Measurements from ENCODE around the gene KLK10. TPM values are rescaled to one million over a fixed set of nuclear protein-coding genes. Genes with fewer than 3 reads are reported as not detected.
A peak's percentile ranks its signal among the peaks of the same experiment; 100 is the strongest.

The KLK10 gene
- total RNA-seq, 1 experiment from 2014 or later, result 33.6 TPM

- Histone ChIP-seq H3K4me3 (replicated peaks in 1 of 2; ENCODE audit: low read depth in 1 of 2, low read length in 2 of 2) (peak overlapping the region; percentile 60 to 73), H4K20me1 (ENCODE audit: insufficient read depth) (no peaks in the 10 kb centered on the region), H3K4me1 (ENCODE audit: control insufficient read depth in 1 of 2, insufficient read depth in 2 of 2, low read length in 2 of 2) (peaks cover 18 to 55% of the 10 kb centered on the region in 2 experiments), H3K9me3 (ENCODE audit: control insufficient read depth in 1 of 2, insufficient read depth in 1 of 2, low read depth in 1 of 2, low read length in 2 of 2) (no peaks in the 10 kb centered on the region), H3K27me3 (ENCODE audit: insufficient read depth, low read length) (no peaks in the 10 kb centered on the region), H3K36me3 (ENCODE audit: control insufficient read depth in 1 of 2, insufficient read depth in 2 of 2, low read length in 2 of 2) (no peaks in the 10 kb centered on the region), H3K9me2 (ENCODE audit: insufficient read depth) (no peaks in the 10 kb centered on the region), H3K9ac (ENCODE audit: low read length) (peak overlapping the region; percentile 74), H3K27ac (ENCODE audit: low read depth, low read length) (peak overlapping the region; percentile 79), H3K79me2 (ENCODE audit: insufficient read depth, low read length) (no peaks in the 10 kb centered on the region), H2AFZ (ENCODE audit: low read depth, low read length, poor library complexity, severe bottlenecking) (no peak overlapping the region), H3K4me2 (ENCODE audit: low read length) (peak overlapping the region; percentile 80)
- peak; percentile 49 for ATAC-seq
- intact Hi-C loops (cut with micrococcal nuclease), result no loop called here
- no peak for DNase-seq (ENCODE audit: low read depth, low spot score)
- CTCF ChIA-PET, result interaction anchor here (0.8 to 7.3 kb wide), 6 partner anchors 9 to 113 kb away, joined by 3 to 140 read pairs (median 34); partner anchors contain the start of gene KLK8
- BruUV-seq (replicated peaks), result TSS peak; percentile 54
- RAD21 ChIA-PET (ENCODE audit: low non-redundant PET in 1 of 2, low total read pairs in 2 of 2, uncharacterized antibody in 2 of 2, unreplicated experiment in 2 of 2), result interaction anchor here (0.6 to 1.5 kb wide), 5 partner anchors 50 to 354 kb away, joined by 3 to 14 read pairs (median 4); no protein-coding TSS in a partner anchor
- TF ChIP-seq POLR2AphosphoS5 (IDR thresholded peaks at IDR 0.05; ENCODE audit: low read depth, low read length) (peak; percentile 86), ZFX (IDR thresholded peaks at IDR 0.05) (0 out of 2 replicates have a peak, but pooled peaks have one; percentile 30), FOSL1 (IDR thresholded peaks at IDR 0.05; ENCODE audit: low read depth) (no peak), SRF (IDR thresholded peaks at IDR 0.05; ENCODE audit: low read depth) (no peak), SP1 (IDR thresholded peaks at IDR 0.05; ENCODE audit: low read depth) (no peak), YY1 (IDR thresholded peaks at IDR 0.05; ENCODE audit: extremely low read depth, insufficient replicate concordance, low read depth, low read length) (peak; percentile 14), EZH2 (IDR thresholded peaks at IDR 0.05) (no peak), POLR2A (IDR thresholded peaks at IDR 0.05; ENCODE audit: borderline replicate concordance, extremely low read depth, insufficient read depth, insufficient read length) (no peak)
- POLR2A ChIA-PET, result interaction anchor here (0.8 to 5.4 kb wide), 9 partner anchors 9 to 638 kb away, joined by 3 to 49 read pairs (median 5); partner anchors contain the start of genes KLK6 and KLK8
Measured at GRCh38 chr19:51018745-51019543, 565 bp downstream of the KLK10 start.
